GM19239 (cell line): ENCODE results near the gene PAQR8.

Experiments
- DNase-seq: peaks from one replicate; pipeline ENCODE4 v3.0.0; 2011; ENCODE audit warnings: low spot score; ENCODE audit not compliant: insufficient read length
- FAIRE-seq: peaks from 2 replicates; lab custom pipeline; 2011; peaks lifted over from hg19 to GRCh38; lab: Jason Lieb, UNC

PAQR8 gene, protein sequence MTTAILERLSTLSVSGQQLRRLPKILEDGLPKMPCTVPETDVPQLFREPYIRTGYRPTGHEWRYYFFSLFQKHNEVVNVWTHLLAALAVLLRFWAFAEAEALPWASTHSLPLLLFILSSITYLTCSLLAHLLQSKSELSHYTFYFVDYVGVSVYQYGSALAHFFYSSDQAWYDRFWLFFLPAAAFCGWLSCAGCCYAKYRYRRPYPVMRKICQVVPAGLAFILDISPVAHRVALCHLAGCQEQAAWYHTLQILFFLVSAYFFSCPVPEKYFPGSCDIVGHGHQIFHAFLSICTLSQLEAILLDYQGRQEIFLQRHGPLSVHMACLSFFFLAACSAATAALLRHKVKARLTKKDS

DNA sequence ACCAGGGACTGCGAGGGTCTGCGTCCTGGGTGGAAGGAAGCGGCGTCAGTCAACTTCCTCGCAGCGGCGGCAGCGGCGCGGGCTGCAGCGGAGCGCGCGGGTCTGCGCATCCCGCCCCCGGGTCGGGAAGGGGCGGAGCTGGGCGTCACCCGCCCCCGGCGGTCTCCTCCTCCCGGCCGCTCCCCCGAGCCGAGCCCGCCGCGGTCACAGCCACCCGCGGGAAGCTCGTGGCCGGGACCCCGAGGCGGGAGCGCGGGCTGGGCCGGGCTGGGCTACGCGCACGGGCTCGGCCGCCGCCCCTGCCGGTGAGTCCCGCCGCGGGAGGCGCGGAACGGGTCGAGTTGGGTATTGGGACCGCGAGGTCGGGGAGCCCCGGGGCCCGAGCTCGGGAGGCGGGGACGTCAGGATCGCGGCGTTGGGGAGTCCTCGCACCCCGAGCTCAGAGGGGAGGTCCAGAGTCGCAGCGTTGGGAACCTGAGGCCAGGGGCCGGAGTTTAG lies at the start of gene PAQR8:
Gene PAQR8, plus strand, starts transcription at position 207 of the 498 bp plus-strand sequence. CDS start 41,063 bp downstream, outside the sequence.
- FAIRE-seq, result peak; percentile 64
- peak; percentile 88 for DNase-seq

DNA sequence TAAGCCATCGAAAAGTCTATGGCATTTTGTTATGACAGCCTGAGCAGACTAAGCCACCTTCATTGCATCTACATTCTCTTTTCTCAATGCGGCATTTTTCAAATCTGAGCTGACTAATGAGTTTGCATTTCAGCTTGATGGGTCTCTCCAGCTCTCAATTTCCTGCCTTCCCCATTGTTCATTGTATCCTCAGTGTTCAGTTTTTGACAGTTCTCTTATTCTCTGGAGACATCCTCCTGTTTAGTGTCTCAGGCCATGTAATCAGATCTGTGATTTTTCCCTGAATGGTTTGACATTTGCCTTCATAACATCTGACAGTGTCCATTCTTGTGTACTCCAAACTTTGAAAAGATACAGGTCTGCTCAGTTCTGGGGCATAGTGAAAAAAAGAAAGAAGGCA lies 49.5 kb upstream of the PAQR8 start:
- DNase-seq (no peak), FAIRE-seq (no peak)

DNA sequence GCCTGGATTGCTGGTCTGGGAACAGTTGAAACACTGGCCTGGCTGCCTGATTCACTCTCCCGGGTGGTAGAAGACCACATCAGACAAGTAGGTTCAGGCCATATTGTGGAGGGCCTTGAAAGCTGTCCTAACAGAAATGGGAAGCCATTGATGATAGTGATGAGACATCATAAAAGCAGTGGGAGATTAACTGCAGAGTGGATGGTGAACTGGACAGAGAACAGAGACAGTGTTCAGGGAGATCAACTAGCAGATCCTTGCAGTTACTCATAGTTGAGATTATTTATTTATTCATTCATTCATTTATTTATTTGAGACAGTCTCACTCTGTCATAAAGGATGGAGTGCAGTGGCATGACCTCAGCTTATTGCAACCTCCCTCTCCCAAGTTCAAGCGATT lies 47.2 kb upstream of the PAQR8 start:
- FAIRE-seq, result no peak

DNA sequence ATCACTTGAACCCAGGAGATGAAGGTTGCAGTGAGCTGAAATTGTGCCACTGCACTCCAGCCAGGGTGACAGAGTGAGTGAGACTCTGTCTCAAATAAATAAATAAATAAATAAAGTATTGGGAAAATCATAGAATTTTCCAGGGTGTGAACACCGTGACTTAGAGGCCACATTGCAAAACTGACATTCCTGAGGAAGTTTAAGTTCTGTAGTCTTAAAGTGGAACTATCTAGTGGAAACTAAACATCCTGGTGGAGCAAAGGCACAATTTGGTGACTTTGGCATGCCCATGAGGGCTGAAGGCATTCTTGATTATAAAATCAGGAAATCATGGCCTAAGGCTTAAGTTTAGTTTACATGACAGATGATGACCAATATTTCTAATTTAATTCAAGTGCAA lies 44.7 kb upstream of the PAQR8 start:
- no peak for DNase-seq
- FAIRE-seq, result no peak

More for the DNA sequence above, 47.2 kb upstream of the PAQR8 start:
- DNase-seq, result no peak

DNA sequence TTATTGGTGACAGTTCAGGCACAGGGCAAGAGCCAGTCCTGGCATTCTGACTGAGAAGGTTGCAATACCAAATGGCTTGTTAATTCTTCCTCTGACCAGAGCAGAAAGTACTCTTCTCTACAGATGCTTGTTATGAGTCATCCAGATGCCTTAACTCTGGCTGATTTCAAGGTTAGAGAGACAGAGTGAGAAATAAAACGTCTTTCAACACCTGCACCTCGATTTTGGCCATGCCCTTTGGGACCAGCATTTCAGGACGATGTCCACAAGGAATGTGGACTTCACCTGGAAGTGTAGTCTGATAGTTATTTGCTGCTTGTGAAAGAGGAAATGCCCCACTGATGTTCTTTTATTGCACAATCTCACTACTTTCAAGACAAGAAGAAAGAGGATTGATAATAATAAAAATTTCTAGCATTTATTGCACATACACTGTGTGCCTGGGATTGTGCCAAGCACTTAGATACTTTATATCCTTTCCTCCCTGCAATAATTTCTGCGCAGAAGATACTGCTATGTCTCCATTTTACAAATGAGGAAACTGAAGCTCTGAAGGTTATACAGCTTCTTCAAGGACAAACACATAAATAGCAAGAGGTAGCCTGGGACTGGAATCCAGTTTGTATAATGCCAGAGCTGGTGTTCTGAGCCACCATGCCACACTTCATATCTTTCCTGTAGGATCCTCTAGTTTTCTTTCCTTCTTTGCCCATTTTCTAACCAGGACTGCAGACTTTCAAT lies 43.9 kb upstream of the PAQR8 start:
- FAIRE-seq, result peak; percentile 96
- DNase-seq, result peak; percentile 54

DNA sequence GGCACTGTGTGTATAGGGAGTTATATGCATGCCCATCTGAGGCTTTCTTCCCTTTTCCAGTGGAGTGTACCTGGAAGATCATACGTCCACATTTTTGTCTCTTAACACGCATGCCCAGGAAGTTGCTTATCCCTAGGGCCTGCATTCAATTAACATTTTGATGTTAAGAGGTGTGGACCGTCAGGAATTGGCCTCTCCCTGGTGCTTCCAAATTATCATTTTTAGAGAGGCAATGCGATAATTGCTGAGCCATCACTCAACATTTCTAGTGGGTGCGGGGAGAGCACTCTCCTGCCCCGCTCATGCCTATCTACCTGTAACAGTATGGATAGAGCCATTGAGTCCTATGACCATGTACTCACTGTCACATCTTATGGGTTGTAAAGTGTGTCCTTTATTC lies 37.8 kb upstream of the PAQR8 start:
- DNase-seq, result no peak
- no peak for FAIRE-seq

DNA sequence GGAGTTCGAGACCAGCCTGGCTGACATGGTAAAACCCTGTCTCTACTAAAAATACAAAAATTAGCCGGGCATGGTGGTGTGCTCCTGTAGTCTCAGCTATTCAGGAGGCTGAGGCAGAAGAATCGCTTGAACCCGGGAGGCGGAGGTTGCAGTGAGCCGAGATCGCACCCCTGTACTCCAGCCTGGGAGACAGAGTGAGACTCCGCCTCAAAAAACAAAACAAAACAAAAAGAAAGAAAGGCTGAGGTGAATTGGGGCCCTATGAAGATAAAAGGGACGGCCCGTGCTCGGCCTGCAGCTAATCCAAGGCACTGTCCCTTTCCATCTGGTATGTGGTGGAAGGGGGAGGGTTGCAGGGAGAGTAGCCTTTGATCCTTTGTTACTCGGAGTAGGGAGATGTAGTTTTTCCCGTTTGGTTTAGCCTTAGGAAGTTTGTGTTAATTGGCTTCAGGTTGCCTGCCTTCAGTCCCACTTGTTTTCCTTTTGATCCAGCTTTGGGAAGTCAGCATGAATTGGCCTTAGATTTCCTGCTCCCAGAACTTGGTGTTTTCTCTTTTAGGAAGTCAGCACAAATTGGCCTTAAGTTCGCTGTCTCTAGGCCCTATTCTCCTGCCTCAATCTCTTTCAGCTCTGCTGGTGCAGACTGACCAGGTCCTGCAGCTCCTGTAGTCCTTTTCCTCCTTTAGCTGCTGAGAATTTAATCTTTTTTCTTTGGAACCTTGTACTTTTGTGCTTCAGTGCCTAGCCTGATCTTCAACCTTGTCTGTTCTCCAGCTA lies 36.1 kb upstream of the PAQR8 start:
- DNase-seq (no peak), FAIRE-seq (no peak)

DNA sequence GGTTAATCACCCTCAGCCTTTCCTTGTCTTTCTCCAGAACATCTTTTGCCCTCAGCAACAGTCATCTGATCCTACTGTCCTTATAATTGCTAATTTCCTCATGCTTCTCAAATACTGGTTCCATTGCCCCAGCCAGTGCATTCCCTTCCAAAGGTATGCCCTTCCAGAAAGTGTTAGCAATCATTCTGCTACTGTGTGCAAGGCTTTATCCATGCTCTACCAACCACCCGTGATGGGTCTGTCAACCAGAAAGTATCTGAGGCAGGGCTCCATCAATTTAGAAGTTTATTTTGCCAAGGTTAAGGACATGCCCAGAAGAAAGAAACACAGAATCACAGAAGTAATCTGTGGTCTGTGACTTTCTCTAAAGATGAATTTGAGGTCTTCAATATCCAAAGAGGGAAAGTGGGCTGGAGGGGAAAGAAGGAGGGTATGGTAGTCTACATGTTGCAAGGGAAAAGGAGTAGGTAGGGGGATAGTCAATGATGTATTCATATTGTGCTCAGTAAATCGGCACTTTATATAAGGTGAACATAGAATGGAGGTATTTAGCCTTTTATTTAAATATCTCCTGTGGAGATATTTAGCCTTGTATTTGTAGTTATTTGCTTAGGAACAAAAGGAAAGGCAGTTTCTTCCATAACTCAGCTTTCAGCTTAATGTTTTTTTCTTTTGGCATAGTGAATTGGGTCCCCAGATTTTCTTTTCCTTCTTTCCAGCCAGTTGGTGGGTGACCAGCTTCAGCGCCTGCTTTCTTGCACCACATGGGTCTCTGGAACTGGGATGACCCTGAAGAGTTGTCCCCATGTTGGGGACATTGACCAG lies 35.2 kb upstream of the PAQR8 start:
- FAIRE-seq (no peak), DNase-seq (no peak)

DNA sequence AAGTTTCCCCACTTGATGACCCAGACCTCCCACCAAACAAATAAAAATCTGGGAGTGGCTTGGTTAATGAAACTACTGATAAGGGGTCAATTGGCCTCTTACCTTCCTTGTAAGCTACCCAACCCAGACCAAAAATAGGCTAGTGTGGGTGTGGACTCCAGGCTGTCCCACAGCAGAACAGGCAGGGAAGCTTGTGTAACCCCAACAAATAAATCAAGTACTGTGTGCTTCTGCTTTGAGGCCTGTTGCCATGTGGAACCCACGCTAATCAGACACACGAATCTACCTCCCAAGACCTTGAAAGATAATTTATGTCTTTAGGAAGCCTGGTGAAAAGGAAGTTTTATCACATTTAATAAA lies 33.7 kb upstream of the PAQR8 start:
- FAIRE-seq (no peak), DNase-seq (no peak)

DNA sequence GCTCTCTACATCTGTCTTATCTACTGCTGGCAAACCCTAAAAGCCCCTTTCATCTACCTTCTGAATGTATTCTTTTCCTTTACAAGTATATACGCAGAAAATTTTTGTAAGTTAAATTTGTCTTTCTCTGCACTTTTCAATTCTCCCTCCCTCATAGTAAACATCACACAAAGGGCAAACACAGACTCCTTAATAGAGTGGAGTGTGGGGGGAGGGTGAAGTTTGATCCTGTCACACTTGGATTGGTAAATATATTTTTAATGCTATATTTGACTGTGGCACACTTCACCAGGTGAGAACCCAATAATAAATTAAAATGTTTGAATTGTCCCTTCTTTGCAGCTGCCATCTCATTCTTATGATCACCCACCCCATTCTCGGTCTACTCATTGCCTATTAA lies 33.2 kb upstream of the PAQR8 start:
- DNase-seq (no peak), FAIRE-seq (no peak)

DNA sequence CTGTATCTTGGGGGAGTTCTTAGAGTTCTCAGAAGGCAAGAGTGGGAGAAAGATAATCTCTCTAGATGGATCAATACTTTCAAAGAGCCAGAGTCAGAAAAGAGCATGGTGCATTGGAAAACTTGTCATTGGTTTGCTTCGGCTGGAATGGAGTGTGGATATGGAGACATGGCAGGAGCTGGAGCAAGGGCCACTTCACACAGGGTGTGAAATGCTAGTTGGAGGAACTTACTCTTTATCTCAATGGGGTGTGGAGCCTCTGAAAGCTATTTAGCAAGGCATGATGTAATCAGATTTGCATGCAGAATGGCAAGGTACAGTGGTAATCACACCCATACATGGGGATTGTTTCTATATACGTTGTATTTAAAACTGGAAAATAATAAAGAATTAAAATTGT lies 31.5 kb upstream of the PAQR8 start:
- FAIRE-seq, result no peak

DNA sequence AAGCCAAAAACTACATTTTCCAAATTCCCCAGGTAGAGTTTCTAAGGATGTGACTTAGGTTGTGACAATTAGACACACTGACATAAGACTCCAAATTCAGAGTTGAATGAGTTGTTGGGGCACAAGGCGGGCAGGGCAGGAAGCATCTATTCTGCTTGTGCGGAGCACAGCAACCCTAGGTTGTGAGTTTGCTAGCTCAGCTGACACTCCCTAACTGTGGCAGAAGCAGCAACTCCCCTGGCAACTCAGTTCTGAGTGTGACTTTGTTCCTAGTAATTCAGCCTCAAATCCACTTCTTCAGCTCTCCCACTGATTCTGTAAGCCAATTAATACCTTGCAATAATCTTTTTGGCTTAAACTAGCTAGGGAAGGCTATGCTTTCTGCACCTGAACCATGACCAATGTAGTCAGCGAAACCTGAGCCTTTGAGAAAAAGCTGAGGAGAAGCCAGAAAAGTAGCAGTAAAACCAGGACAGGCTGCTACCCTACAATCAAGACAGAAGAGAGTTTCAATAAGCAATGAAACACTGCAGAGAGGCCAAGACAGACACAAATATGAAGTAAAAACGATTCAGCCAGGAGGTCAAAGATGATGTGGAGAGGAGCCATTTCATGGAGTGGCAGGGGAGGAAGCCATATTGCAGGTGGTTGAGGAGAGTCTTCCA lies 30.0 kb upstream of the PAQR8 start:
- DNase-seq (no peak), FAIRE-seq (no peak)

More for the DNA sequence above, 31.5 kb upstream of the PAQR8 start:
- DNase-seq, result no peak

DNA sequence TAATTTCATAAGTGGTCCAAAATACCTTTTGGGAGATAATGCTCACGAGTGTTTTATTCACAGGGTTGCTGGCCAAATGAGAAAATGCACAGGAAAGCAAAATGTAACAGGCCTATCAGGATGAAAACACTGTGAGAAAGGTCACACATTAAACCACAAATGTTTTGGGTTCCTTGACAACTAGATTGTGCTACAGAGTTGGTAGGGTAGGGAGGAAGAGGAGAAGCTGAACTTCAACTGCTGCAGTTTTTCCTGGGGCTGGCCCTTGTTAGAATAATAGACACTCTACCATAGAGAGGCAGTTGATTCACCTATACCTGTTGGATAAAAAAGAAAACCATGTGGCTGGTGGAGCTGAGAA lies 28.1 kb upstream of the PAQR8 start:
- FAIRE-seq (peak; percentile 14), DNase-seq (no peak)

DNA sequence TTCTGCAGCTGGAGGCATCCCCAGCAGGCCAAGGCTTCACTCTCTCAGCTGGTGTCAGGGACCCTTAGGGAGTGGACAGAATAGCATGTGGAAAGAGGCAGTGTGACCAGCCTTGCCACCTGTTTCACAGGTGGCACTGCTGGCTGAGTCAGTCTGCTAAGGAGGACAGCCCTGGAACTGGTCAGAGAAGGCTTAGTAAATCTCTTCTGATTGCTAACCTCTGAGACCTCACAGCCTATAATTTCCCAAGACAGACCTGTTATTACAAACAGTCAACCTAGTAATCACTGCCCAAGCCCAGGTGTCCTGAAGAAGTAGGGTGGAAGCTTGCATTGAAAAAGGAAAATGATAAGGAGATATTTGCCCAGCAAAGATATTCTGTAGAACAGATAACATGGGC lies 26.4 kb upstream of the PAQR8 start:
- DNase-seq (no peak), FAIRE-seq (no peak)

DNA sequence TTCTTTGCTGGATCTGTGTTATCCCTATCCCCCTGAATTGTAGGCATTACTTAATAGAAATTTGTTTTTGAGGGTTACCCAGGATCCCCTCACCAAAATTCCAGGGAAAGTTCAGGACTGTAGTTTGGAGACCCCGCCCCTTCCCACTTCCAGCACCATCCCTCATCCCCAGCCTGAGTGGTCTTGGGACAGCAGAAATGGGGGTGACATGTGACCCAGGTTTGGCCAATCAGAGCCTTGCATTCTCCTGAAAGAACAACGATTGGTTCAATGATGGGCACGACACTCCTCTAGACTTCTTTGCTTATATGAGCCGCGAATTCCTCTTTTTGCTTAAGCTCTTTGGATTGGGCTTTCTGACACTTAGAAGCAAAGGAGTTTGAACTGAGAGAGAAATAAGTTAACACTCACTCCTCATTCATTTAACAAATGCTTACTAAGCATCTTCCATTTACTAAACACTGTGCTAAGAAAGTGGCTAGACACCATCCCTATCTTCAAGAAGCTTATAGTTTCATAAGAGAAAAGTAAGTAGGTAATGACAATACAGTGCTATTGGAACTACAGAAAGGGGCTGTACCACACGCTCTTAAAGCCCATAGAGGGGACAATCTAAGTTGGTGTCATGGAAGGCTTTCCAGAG lies 24.9 kb upstream of the PAQR8 start:
- no peak for DNase-seq
- peak; percentile 11 for FAIRE-seq

DNA sequence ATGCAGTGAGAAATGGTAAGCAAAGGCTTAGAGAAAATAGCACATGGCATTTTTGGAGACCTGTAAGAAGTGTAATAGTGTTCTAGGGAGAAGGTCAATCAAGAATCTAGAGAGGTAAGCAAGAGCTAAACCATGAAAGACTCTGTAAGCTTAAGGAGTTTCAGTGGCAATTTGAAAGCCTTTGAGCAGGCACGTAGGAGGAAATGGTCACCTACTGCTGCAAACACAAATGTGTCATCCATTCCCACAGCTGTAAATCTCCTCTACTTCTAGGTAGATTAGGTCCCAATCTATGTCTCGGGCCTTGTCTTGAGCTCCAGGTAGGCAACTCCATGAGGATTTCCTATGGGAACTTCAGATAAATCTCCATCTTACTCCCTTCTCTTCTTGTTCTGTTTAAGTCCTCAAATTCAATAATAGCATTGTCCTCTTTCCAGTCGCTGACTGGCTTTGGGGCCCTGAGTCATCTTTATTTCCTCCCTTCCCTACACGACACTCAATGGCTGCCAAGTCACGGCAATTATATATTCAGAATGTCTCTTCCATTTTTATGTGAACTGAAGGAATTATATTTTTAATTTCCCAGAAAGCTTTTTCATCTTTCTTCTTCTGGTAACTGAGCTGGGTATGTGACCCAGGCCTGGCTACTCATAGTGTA lies 24.2 kb upstream of the PAQR8 start:
- FAIRE-seq (peak; percentile 71), DNase-seq (no peak)

DNA sequence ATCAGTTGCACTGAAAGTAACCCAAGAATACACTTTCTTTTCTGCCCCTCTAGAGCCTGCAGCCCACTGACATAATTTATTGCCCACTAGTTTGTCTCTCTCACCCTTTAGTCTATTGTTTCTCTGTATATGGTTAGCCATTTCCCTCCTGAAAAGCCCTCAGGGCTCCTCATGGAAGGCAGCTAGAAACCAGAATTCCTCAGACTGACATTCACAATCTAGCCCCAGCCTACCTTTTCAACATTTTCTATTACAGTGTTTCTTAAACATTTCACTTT lies 21.4 kb upstream of the PAQR8 start:
- FAIRE-seq (no peak), DNase-seq (no peak)

DNA sequence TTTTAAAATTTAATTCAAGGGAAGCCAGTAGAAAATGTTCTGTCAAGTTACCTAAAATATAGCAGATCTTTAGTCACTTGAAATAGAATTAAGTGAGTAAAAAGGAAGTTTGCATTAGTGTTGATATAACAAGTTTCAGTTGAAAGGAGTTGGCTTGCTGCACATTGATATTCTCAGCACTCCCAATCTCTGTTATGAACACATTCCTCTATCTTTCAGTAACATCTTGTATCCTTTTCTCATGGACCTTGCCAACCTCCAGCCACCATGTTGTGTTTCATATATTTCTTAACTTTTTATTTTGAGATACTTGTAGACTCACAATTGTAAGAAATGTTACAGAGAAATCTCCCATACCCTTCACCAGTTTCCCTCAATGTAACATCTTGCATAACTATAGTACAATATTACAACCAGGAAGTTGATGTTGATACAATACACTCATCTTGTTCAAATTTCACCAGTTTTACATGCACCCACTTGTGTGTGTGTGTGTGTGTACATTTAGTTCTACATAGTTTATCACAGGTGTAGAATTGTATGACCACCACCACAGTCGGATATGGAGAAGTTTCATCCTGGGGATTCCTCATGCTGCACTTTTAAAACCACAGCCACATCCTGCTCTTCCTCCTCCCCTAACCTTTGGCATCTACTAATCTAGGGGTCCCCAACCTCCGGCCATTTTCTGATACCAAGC lies 20.2 kb upstream of the PAQR8 start:
- FAIRE-seq (peak; percentile 58), DNase-seq (no peak)
